Activated T-cell treated with anti-CD3 and anti-CD28 coated beads for 24 hours (primary cell): ENCODE measurements around the gene CAPS.

Source experiments
- DNase-seq: peaks from one replicate; pipeline ENCODE4 v3.0.0-alpha.2; 2020; ENCODE audit warnings: low read depth

CAPS gene

DNA sequence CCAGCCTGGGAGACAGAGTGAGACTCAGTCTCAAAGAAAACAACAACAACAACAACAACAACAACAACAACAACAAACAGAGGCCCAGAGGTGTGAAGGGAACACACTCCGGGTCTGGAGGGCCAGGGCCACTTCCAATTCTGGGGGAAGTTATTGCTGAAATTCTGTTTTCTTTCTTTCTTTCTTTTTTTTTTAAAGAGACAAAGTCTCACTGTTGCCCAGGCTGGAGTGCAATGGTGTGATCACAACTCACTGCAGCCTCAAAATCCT lies 3.5 kb upstream of the CAPS start:
- no peak for DNase-seq

DNA sequence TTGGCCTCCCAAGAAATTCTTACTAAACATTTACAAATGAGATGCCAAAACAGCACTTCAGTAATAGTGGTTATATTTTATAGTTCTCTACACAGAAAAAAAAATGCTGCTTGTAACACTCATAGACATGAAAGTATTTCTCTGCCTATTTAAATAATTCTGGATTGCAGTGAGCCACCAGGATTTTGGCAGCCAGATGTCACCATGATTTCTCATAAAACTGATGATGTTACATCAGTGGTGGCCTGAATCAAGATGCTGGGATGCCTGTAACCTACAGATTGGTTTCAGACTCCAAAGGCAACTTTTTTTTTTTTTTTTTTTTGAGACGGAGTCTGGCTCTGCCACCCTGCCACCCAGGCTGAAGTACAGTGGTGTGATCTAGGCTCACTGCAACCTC lies 2.7 kb upstream of the CAPS start:
- DNase-seq = no peak

DNA sequence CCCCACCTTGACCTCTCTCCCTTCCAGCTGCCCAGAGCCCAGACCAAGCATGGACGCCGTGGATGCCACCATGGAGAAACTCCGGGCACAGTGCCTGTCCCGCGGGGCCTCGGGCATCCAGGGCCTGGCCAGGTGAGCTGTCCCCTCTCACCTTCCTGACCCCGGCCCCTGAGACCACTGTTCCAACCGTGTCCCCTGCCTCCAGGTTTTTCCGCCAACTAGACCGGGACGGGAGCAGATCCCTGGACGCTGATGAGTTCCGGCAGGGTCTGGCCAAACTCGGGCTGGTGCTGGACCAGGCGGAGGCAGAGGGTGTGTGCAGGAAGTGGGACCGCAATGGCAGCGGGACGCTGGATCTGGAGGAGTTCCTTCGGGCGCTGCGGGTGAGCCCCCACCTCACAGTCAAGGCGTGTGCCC lies 312 bp downstream of the CAPS start:
- DNase-seq = no peak

DNA sequence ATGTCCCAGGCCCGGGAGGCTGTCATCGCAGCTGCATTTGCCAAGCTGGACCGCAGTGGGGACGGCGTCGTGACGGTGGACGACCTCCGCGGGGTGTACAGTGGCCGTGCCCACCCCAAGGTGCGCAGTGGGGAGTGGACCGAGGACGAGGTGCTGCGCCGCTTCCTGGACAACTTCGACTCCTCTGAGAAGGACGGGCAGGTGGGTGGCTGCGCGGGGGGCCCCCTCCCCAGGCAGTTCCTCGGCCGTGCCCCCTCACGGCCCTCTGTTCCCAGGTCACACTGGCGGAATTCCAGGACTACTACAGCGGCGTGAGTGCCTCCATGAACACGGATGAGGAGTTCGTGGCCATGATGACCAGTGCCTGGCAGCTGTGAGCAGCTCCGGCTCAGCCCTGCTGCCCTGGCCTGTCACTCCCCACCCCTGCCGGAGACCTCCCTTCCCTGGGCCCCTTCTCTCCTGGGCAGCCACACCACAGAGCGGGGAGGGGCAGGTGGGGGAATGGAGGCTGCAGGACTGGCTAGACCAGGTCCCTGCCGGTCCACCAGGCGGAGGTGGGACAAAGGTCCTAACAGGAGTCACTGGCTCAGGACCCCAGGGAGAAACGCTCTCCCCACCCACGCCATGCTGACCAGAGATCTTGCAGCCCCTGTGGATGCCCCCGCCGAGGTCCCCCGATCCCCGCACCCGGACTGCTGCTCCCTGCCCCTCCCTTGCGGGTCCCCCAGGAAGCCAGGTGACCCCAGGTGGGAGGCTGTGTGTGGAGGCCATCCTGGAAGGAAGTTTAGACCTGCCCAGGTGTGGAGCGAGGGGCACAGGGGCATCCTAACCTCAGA lies 1.1 kb downstream of the CAPS start:
- no peak for DNase-seq

DNA sequence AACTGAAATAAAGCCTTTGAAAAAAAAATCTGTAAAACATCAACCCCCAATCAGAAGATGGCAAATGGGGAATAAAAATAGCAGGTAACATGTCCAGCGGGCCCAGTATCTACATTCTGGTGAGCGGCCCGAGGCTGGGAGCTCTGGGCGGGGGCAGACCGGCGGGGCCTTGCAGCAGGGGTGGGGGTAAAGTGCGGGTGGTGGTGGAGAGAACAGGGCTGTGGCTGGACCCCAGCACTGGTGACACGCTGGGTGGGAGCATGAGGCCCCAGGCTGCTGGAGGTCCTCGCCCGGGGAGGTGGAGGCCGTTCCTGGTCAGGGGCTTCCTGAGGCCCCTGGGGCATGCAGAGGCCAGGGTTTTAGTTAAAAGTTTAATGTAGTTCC lies 1.7 kb downstream of the CAPS start:
- no peak for DNase-seq

DNA sequence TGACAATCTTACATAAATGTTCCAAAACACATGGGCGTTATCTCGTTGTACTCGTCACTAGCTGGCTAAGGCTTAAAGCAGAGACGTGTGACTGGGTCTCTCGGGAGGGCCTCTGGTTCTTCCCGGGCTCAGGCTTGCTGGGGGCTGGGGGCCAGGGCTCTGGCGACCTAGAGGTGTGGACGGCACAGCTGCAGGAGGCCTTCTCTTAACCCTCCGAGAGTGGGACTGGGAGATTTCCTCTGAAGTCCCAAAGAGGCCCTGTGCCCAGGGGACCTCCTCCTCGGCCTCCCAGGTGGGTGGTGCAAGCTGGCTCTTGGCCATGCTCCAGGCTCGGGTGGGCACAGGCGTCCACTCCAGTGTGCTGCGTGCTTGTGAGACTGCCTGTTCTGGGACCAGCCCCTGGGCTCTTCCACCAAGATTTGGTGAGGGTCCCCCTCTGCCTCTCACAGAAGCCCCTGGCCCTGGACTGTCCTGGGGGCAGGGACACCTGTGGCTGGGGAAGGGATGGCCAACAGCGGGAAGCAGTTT lies 2.2 kb downstream of the CAPS start:
- DNase-seq = no peak

DNA sequence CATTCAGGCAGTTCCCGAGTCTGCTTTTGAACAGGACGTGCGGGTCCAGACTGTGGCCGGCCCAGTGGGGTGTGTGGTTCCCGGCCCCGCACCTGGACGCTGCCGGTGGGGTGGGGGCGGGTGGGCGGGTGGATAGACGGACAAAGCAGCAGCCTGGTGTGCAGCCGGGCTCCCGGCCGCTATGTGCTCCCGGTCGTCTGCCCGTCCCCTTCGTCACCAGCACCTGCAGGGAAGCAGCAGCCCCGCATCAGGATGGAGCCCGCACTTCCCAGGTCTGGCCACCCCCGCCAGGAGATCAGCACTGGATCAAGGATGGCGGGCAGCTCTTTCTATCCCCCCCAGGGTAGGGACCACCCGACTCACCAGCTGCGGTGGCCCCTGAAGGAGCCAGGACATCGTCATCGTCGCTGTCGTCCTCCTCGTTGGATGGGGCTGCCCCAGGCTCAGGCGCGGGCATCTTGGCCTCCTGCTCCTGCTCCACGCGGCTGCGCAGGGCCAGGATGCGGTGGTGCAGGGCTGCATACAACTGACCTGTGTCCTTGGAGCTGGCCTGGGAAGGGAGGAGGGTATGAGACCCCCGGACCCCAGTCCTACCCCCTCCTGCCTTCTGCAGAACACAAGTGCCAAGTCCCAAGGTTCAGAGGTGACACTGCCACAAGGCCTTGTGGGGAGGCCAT lies 3.5 kb downstream of the CAPS start:
- DNase-seq = no peak

DNA sequence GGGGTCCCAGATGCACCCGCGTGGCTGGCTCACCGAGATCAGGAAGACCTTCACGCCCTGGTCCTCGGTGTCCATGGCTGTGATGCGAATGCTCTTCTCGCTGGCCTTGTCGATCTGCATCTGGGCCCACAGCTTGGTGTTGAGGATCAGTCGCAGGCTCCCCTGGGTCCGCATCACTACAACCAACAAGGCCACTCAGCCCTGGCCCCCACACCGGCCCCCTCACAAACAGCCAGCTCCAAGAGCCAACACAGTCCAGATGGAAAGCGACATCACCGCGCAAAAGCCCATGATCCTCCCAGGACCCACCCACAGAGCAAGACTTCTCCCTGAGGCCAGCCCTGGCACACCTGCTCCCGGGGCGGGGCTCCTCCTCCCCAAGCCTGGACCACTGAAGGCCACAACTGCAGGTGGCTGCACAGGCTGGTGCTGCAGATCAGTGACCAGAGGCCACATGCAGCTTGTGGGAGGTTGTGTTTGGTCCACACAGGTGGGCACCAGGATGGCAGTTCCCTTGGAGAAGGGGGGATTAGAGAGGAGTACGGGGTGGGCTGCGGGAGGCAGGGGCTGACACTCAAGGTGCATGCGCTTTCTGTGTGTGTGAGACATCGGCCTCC lies 4.5 kb downstream of the CAPS start:
- DNase-seq = no peak

DNA sequence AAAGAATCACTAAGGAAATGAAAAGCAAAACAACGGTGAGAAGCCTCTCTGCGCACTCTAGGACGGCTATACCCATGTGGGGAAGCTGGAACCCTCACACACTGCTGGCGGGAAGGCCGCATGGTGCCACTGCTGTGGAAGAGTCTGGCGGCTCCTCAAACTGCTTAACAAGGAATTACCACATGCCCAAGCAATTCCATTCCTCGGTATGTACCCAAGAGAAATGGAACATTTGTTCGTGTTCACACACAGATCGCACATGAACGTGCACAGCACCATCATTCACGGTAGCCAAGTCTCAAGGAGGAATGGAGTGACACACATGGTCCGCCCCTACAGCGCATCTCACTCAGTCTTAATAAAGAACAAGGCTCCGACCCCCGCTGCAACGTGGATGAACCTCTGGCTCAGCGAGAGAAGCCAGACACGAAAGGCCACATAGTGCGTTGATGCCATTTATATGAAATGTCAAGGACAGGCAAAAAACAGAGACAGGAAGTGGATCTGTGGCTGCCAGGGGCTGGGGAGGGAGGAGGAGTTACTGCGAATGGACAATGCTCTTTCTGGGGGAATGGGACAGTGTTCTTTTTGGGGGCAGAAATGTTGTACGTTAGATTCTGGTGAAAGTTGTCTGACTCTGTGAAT lies 7.6 kb downstream of the CAPS start:
- DNase-seq = no peak

DNA sequence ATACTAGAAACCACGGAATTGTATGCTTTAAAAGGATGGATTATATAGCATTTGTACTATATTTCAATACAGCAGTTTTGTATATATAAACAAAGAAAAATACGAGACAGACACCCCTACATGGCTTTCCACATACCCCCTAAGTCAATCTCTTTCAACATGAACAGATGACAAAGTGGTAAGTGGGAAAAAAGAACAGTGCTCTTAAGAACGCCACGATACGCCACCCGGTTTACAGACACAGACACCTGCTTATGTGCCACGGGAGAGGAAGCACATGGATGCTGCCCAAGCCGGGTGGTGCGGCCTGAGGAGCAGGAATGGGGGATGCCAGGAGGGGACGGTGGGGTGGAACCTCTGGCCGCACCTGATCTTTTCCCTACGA lies 8.1 kb downstream of the CAPS start:
- DNase-seq = no peak

DNA sequence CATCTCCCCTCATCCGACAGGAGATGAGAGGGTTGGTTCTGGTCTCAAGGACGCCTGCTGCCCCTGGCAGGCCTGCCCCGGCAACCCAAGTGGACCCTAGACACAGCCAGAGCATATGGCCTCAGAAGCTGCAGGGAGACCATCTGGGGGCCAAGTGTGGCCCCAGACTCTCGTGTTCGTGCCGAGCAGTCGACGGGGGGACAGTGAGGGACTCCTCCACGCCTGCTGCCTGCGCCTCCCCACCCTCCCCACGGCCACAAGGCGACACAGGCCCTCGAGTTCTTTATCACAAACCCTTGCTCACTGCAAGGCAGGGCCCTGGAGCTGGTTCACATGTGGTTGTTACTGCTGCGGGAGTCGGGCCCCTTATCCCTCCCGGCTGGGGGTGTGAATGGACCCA lies 9.3 kb downstream of the CAPS start:
- DNase-seq = no peak

DNA sequence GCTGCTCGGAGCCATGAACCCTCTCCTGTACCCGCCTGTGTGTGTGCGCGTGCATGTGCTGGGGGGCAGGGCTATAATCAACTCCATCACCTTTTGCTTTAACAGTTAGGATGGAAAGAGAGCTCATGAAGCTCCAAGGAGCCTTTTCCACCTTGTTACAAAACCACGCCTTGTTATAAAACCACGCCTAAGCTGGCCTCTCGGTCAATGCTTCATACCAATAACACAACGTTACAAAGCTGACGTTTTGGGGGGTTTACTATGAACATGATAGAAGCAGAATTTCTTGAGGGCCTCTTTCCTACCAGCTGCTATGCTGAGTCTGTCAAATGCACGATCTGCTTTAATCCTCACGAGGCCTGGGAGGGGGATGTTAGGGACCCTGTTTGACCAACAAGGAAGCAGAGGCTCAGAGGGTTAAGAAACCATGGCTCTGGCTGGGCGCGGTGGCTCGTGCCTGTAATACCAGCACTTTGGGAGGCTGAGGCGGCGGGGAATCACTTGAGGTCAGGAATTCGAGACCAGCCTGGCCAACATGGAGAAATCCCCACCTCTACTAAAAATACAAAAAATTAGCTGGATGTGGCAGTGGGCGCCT lies 11.9 kb downstream of the CAPS start:
- no peak for DNase-seq

DNA sequence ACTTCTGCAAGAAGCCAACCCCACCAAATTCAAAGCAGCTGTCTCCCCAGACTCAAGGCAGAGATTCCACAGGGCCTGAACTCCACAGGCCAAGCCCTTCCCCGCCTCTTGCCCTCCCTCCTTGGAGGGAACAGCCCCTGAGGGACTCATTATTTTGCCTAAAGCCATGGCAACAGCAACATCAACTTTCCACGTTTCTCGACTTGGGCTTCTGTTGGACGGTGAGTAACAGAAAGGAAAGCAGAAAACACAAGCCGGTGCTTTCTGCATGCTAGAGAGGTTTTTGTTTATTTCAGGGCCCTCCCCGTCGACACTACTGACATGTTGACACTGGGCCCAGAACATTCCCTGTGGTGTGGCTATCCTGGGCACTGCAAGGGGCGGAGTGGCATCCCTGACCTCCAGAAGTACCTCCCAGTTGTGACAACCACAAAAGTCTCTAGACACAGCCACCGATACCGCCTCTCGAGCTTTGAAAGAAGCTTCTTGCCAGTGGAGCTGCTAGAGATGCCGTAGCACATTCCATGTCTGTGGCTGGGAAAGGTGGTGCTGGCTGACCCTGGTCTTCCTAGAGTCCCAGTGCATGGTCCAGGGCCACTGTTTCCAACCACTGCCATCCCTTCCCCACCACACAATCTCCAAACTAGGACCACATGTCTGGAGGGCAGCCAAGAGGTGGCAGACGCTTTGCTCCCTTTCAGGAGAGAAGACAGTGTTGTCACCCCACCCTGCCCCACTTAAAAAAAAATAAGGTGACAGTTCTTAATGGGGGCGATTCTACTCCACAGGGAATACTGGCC lies 12.8 kb downstream of the CAPS start:
- DNase-seq = no peak

DNA sequence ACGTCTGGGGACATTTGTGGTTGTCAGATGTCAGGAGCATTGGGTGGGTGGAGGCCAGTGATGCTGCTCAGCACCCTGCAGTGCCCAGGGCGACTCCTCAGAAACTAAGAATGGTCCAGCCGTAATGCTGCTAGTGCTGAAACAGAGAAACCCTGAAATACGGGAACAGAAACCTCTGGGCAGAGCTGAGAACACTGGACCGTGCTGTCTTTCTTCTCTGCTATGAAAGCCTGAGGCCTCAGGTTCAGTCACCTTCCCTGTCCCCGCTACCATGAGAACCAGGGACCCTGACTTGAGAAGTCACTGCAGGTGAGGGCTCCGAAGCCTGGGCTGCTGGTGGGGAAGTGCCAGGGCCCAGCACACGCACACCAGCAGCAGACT lies 13.4 kb downstream of the CAPS start:
- no peak for DNase-seq

DNA sequence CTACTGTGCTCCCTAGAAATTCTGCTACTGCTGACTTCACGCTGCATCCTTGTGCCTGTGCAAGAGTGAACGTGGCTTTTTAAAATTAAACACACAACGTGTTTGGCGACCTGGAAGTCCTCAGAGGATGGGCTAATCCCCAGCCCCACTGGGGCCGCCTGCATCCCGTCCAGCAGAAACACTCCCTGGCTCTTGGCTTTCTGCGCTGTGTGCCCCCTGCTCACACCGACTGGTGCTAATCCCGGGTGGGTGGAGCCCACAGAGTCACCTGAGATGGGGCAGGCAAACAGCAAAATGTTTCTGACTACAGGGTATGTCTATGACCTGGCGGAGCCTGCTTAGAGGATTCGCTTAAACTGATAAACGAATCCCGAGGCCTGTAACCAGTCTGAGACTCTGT lies 15.1 kb downstream of the CAPS start:
- DNase-seq = no peak

DNA sequence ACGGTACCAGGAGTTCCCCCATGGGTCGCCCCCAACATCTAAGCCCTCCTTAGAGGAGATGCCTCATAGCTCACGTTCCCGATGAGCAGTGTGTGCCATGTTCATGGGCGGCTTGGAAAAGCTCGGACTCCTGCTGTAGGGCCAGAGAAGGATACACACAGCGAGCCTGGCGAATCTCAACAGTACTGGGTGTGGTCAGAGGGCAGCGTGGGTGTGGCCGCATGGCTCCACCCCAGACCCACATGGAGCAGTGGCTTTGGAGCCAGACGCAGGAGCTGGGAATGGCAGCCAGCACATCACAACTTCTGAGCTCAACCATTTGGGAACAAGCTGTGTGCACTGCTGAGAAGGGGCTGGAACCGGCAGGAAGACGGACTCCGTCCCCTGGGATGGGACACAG lies 15.6 kb downstream of the CAPS start:
- DNase-seq = no peak

DNA sequence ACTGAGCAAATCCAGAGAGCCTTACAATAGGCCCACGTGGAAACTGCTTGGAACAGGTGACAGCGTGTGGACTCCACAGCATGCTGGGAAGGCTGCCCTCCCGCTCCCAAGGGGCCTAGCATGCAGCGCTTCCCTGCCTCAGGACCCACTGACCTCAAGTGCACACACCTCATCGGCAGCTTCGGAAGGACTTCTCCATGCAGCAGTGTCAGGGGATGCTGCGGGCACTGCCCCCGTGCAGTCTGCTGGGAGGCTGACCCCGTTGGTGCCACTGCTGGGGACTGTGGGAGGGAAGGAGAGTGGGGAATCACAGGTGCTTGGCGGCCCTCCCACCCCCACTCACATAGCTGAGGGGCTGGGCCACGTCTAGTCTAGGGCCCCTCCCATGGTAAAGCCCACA lies 17.2 kb downstream of the CAPS start:
- no peak for DNase-seq

DNA sequence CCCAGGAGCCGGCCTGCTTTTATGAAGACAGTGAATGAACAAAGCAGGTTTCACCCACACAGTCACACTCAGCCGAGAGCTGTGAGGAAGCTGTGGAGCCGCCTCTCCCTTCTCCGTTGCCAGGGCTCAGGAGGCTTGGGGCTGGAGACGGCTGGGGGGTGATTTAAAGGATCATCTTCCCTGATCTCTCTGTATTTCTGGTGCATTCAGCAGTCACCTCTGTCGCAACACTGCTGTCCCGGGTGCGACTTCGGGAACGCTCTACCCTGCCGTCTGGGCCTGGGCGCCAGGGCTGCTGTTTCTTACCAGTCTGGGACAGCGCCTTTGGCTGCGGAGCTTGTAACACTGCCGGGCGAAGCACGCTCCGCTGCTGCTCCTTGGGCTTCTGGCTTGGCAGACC lies 18.1 kb downstream of the CAPS start:
- DNase-seq = no peak

DNA sequence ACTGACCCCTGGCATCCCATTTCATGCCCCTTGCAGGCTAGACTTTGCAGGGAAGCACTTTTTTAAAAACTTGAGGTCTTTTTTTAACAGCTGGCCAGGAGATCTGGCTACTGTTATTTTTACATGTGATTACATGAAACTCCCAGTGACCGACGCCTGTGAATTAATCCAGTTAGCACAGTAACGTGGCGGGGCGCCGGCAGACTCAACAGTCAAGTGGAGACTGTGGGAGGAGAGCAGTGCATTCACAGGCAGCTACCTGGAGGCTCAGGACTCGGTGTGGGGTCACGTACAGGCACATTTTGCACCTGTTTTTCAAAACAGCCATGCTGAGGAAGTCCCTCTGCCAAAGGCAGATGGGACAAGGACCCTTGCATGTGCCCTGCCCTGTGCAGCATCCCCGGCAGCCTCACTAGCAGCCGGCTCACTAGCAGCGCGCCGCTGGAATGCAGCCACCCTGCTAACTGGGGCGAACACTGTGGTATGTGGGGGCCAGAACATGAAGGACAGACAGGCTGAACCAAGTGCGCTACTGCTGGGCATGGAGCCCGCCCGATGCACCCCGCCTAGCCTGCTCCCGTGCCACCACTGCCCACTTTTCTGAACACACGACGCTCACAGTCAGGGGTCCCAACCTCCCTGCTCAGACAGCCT lies 18.7 kb downstream of the CAPS start:
- DNase-seq = no peak

DNA sequence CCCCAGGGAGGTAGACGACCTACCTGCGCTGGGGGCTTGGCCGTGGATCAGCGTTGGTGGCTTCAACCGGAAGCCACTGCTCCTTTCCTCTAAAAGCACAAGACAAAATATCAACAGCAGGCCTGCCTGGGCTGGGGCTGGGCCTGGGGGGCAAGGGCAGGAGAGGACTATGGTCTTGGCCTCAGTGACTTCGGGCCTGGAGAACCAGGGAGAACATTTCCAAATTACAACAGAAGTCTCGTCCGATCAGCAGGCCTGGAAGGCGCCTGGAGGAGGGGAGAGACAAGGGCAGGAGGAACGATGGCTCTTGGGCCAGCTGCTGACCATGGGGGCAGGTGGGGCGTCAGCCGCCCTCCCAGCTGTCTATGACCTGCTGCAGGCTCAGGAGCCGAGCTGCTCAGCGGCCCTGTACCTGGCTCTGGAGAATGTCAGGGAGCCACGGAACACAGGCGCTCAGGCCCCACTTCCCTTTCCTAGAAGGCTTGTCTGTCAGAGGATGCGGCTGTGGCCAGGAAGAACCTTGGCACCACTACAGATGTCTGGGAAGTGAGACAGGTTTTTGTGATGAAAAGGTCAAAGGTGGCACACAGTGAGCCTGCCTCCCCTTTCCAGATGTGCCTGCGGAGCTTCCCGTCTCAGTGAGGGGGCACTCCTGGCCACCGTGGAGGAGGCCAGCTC lies 19.5 kb downstream of the CAPS start:
- DNase-seq = no peak

DNA sequence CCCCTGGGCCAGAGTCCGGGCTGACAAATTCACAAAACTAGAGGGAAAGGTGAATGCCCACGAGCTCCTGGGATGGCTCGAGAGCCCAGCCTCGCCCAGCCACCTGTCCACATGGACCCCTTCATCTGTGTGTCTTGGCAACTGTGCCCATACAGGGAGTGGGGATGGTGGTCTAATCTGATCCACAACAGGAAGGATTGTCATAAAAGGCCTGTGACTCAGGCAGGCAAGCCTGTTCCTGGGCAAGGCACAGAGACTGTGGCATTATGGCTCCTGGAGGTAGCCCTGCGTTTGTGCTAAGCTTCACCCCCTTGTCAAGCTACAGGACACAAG lies 20.0 kb downstream of the CAPS start:
- DNase-seq = no peak
